ENCODE results near the gene PDE3A.

DNA sequence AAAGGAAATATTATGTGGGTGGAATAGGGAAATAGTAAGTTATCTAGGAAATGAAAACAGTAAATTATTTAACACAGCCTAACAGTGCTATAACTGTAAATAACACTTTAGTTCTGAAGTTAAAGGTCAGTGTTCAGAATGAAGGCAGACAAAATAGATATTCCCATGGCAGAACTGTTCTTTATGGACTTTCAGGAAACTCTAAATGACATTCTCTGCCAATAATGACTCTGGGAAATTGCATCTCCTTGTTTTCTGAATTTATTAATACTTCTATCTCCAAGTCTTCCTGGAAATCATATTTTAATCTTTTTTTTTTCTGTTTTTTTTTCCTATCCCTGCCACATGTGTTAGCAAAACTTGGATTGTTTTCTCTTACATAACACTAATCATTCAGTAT lies 101.4 kb downstream of the PDE3A start:
- no peak for TF ChIP-seq EZH2phosphoT487 (IDR thresholded peaks at IDR 0.05; ENCODE audit: borderline replicate concordance)
- TF ChIP-seq CTCF (conservative IDR thresholded peaks at IDR 0.05; ENCODE audit: low read length) = no peak

Measured in Loucy (cell line).